ENCODE measurements around the gene GTF2A1. TPM values are rescaled to one million over a fixed set of nuclear protein-coding genes. Genes with fewer than 3 reads are reported as not detected.
"Not testable (repeated sequence)": the region's sequence is repeated elsewhere in the genome, so short reads cannot be mapped to it uniquely, and the experiment has no call there.

The GTF2A1 gene
- total and polyA plus RNA-seq, 4 donors: 2.9 to 22.1 (median 9.7) TPM

- H3K9me3 ChIP-seq (ENCODE audit: control insufficient read depth in 4 of 4, low read length in 3 of 4): no peaks in the 10 kb centered on the region
- no peaks in the 10 kb centered on the region for H3K36me3 ChIP-seq (ENCODE audit: control insufficient read depth in 4 of 4, insufficient read depth in 3 of 4, low read depth in 1 of 4, low read length in 3 of 4)
- WGBS: 80% methylated on average over 2 of the region's 2 CpGs
- no peaks in the 10 kb centered on the region for H3K4me1 ChIP-seq (ENCODE audit: control insufficient read depth in 4 of 4, insufficient read depth in 4 of 4, low read length in 3 of 4)
- no peaks in the 10 kb centered on the region for H3K27me3 ChIP-seq (ENCODE audit: control insufficient read depth in 4 of 4, insufficient read depth in 4 of 4, low read length in 3 of 4)
- no peak overlapping the region for H3K4me3 ChIP-seq (ENCODE audit: low read depth in 1 of 3, low read length in 3 of 3)
- H3K9ac ChIP-seq (ENCODE audit: low read depth in 1 of 2, low read length in 2 of 2): no peak overlapping the region
- H3K27ac ChIP-seq (ENCODE audit: low read depth in 1 of 2, low read length in 2 of 2): no peak overlapping the region
- TF ChIP-seq JUND (IDR thresholded peaks at IDR 0.05) (no peak), MAX (IDR thresholded peaks at IDR 0.05) (no peak), YY1 (IDR thresholded peaks at IDR 0.05) (no peak)
- DNase-seq (ENCODE audit: low spot score): no peak
These were observed 22.7 kb upstream of the GTF2A1 start for GRCh38 chr14:81243499-81243898.

- H3K27ac ChIP-seq (ENCODE audit: low read depth in 1 of 2, low read length in 2 of 2); H3K27me3 ChIP-seq (ENCODE audit: control insufficient read depth in 4 of 4, insufficient read depth in 4 of 4, low read length in 3 of 4); H3K9ac ChIP-seq (ENCODE audit: low read depth in 1 of 2, low read length in 2 of 2); DNase-seq (ENCODE audit: low spot score); H3K36me3 ChIP-seq (ENCODE audit: control insufficient read depth in 4 of 4, insufficient read depth in 3 of 4, low read depth in 1 of 4, low read length in 3 of 4); H3K4me3 ChIP-seq (ENCODE audit: low read depth in 1 of 3, low read length in 3 of 3); H3K9me3 ChIP-seq (ENCODE audit: control insufficient read depth in 4 of 4, low read length in 3 of 4); H3K4me1 ChIP-seq (ENCODE audit: control insufficient read depth in 4 of 4, insufficient read depth in 4 of 4, low read length in 3 of 4): not testable (repeated sequence)
- WGBS: 71% methylated on average over 2 of the region's 2 CpGs
These were observed 16.1 kb upstream of the GTF2A1 start for GRCh38 chr14:81236849-81237248.

- H3K27me3 ChIP-seq (ENCODE audit: control insufficient read depth in 4 of 4, insufficient read depth in 4 of 4, low read length in 3 of 4): no peaks in the 10 kb centered on the region
- no peak overlapping the region for H3K9ac ChIP-seq (ENCODE audit: low read depth in 1 of 2, low read length in 2 of 2)
- H3K27ac ChIP-seq (ENCODE audit: low read depth in 1 of 2, low read length in 2 of 2): no peak overlapping the region
- TF ChIP-seq ZBTB33 (IDR thresholded peaks at IDR 0.05) (no peak), JUND (IDR thresholded peaks at IDR 0.05) (no peak), ATF3 (IDR thresholded peaks at IDR 0.05) (no peak), TAF1 (conservative IDR thresholded peaks at IDR 0.05) (no peak), FOXA1 (IDR thresholded peaks at IDR 0.05) (no peak), CTCF (IDR thresholded peaks at IDR 0.05; ENCODE audit: low read depth, low read length, missing input control) (no peak), MAX (IDR thresholded peaks at IDR 0.05) (no peak)
- no peak overlapping the region for H3K4me3 ChIP-seq (ENCODE audit: low read depth in 1 of 3, low read length in 3 of 3)
- H3K36me3 ChIP-seq (ENCODE audit: control insufficient read depth in 4 of 4, insufficient read depth in 3 of 4, low read depth in 1 of 4, low read length in 3 of 4): no peaks in the 10 kb centered on the region
- H3K4me1 ChIP-seq (ENCODE audit: control insufficient read depth in 4 of 4, insufficient read depth in 4 of 4, low read length in 3 of 4): no peaks in the 10 kb centered on the region
- WGBS: 96% methylated on average over 20 of the region's 20 CpGs
- H3K9me3 ChIP-seq (ENCODE audit: control insufficient read depth in 4 of 4, low read length in 3 of 4): no peaks in the 10 kb centered on the region
- DNase-seq (ENCODE audit: low spot score): no peak
These were observed 15.4 kb upstream of the GTF2A1 start for GRCh38 chr14:81236138-81236537.

- Histone ChIP-seq H3K27me3 (ENCODE audit: control insufficient read depth in 4 of 4, insufficient read depth in 4 of 4, low read length in 3 of 4) (no peaks in the 10 kb centered on the region), H3K27ac (ENCODE audit: low read depth in 1 of 2, low read length in 2 of 2) (no peak overlapping the region), H3K36me3 (ENCODE audit: control insufficient read depth in 4 of 4, insufficient read depth in 3 of 4, low read depth in 1 of 4, low read length in 3 of 4) (no peaks in the 10 kb centered on the region), H3K9me3 (ENCODE audit: control insufficient read depth in 4 of 4, low read length in 3 of 4) (no peaks in the 10 kb centered on the region), H3K4me1 (ENCODE audit: control insufficient read depth in 4 of 4, insufficient read depth in 4 of 4, low read length in 3 of 4) (no peaks in the 10 kb centered on the region), H3K9ac (ENCODE audit: low read depth in 1 of 2, low read length in 2 of 2) (no peak overlapping the region), H3K4me3 (ENCODE audit: low read depth in 1 of 3, low read length in 3 of 3) (no peak overlapping the region)
- no peak for DNase-seq (ENCODE audit: low spot score)
- no peak for TF ChIP-seq SP1 (IDR thresholded peaks at IDR 0.05)
- 84% methylated on average over 2 of the region's 2 CpGs for WGBS
These were observed 14.3 kb upstream of the GTF2A1 start for GRCh38 chr14:81235096-81235495.
